ENCODE measurements around the gene TSPAN15.

TSPAN15 gene

DNA sequence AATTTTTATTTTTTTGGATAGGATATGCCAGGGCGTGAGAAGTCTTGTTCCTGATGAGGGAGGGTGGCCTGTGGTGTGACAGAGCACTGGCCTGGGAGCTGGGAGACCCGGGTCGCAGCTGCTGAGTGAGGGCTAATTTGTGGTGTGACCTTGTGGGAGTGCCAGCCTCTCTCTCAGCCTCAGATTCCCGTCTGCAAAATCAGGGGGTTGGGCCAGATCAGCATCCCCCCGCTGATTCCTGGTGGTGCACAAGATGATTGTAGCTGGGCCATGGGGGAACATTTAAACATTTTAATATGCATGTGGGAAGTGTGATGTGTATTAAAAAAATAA is 14.9 kb downstream of the TSPAN15 start:
- no peaks in the 10 kb centered on the region for H3K36me3 Mint-ChIP-seq (ENCODE audit: insufficient read depth)
- no peak overlapping the region for H3K4me3 Mint-ChIP-seq
- ATAC-seq (replicated peaks; ENCODE audit: extremely low read depth, poor library complexity, severe bottlenecking) = no peak
- H3K27me3 Mint-ChIP-seq = peaks cover 9% of the 10 kb centered on the region
- H3K4me1 Mint-ChIP-seq = no peaks in the 10 kb centered on the region
- H3K9me3 Mint-ChIP-seq = no peaks in the 10 kb centered on the region
- DNase-seq (ENCODE audit: low spot score in 2 of 2) = no peak
- H3K27ac Mint-ChIP-seq (ENCODE audit: low read depth) = no peak overlapping the region

DNA sequence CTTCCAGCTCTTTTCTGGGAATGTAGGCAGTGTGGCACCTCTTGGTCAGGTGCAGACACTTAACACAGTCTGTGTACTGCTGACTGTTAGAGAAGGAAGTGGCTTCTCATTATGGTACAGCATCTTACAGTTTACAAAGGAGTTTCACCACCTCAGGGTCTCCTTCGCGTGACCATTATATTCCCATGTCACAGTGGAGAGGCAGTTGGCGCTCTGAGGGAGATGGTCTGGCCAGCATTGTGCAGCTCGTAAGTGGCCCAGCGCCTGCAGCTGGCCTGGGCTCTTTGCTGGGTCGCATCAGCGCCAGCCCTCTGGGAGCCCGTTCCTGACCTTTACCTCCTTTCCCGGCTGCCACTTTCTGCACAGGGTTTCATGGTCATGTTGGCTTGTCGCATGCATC is 15.4 kb downstream of the TSPAN15 start:
- H3K27ac Mint-ChIP-seq (ENCODE audit: low read depth) = no peak overlapping the region
- no peak overlapping the region for H3K4me3 Mint-ChIP-seq
- no peaks in the 10 kb centered on the region for H3K4me1 Mint-ChIP-seq
- H3K36me3 Mint-ChIP-seq (ENCODE audit: insufficient read depth) = no peaks in the 10 kb centered on the region
- DNase-seq (ENCODE audit: low spot score in 2 of 2) (no peak), ATAC-seq (replicated peaks; ENCODE audit: extremely low read depth, poor library complexity, severe bottlenecking) (no peak)
- no peaks in the 10 kb centered on the region for H3K9me3 Mint-ChIP-seq
- H3K27me3 Mint-ChIP-seq = peaks cover 12% of the 10 kb centered on the region

DNA sequence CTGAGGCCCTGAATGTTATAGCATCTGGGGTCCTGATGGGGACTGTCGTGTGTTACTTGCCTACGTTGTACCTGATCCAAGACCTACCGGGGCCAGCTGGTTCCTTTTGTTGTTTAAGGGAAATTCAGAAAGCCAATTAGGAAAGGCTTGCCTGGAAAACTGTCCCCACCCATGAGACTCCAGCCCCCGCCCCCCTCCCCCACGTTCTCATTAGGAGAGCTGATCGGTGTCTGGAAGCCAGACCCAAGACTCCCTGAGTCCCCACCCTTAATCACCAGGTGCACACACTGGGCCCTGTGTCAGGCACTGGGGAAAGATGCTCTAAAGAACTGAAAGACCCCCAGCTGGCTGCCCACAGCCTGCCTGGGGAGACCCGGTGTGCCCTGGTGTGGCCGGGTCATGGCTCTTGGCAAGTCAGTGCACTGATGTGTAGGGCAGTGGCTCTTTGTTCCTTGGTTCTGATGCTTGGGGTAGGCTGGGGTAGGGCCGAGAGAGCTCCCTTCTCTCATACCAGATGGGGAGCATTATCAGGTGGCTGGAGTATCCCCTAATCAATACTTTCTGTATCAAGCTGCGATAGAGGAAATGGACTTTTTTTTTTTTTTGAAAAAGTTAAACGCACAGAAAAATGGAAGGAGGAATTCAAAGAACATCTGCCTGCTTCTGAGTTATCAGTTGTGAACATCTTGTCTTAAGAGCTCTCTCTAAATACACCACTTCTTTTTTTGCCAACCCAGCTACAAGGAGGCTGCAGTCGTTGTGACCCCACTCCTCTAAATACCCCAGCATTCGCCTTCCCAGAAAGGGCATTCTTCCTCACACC is 16.9 kb downstream of the TSPAN15 start:
- DNase-seq (ENCODE audit: low spot score in 2 of 2) = no peak
- Mint-ChIP-seq H3K9me3 (no peaks in the 10 kb centered on the region), H3K36me3 (ENCODE audit: insufficient read depth) (no peaks in the 10 kb centered on the region), H3K27me3 (peaks cover 26% of the 10 kb centered on the region), H3K4me1 (no peaks in the 10 kb centered on the region), H3K4me3 (no peak overlapping the region), H3K27ac (ENCODE audit: low read depth) (no peak overlapping the region)
- no peak for ATAC-seq (replicated peaks; ENCODE audit: extremely low read depth, poor library complexity, severe bottlenecking)

DNA sequence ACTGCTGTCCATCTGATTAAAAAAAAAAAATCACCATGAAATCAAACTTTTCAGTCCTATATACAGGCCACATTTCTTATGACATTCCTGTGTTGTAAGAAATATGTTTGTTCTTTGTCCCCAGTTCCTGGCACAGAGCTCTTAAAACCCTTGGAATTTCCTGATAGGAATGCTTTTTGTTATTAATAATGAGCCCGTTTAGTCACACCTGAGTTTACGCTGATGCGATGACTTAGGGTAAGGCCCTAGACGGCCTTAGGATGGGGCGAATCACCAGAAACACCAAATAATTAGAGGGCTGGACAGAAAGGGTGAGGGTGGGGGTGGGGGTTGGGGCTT is 17.5 kb downstream of the TSPAN15 start:
- no peak for DNase-seq (ENCODE audit: low spot score in 2 of 2)
- Mint-ChIP-seq H3K27me3 (peaks cover 32% of the 10 kb centered on the region), H3K36me3 (ENCODE audit: insufficient read depth) (no peaks in the 10 kb centered on the region), H3K4me1 (no peaks in the 10 kb centered on the region), H3K9me3 (no peaks in the 10 kb centered on the region), H3K4me3 (no peak overlapping the region), H3K27ac (ENCODE audit: low read depth) (no peak overlapping the region)
- no peak for ATAC-seq (replicated peaks; ENCODE audit: extremely low read depth, poor library complexity, severe bottlenecking)

DNA sequence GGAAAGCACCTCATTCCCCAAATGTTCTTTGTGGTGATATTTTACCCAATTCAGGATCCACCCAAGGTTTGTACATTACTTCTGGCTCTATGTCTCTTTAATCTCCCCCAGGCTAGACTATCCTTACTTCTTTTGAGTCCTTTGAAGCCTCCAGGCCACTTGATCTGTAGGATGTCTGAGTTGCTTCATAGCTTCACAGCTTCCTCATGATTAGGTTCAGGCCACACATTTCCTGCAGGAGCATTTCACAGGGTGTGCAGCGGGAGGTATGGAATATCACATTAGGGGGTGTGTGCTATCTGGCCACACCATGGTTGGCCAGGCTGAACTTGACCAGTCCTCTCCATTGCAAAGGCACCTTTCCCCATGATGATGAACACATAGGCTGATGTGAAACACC is 18.7 kb downstream of the TSPAN15 start:
- Mint-ChIP-seq H3K4me1 (no peaks in the 10 kb centered on the region), H3K36me3 (ENCODE audit: insufficient read depth) (no peaks in the 10 kb centered on the region), H3K27me3 (peaks cover 45% of the 10 kb centered on the region), H3K9me3 (no peaks in the 10 kb centered on the region), H3K4me3 (no peak overlapping the region), H3K27ac (ENCODE audit: low read depth) (no peak overlapping the region)
- ATAC-seq (replicated peaks; ENCODE audit: extremely low read depth, poor library complexity, severe bottlenecking) = no peak
- no peak for DNase-seq (ENCODE audit: low spot score in 2 of 2)

DNA sequence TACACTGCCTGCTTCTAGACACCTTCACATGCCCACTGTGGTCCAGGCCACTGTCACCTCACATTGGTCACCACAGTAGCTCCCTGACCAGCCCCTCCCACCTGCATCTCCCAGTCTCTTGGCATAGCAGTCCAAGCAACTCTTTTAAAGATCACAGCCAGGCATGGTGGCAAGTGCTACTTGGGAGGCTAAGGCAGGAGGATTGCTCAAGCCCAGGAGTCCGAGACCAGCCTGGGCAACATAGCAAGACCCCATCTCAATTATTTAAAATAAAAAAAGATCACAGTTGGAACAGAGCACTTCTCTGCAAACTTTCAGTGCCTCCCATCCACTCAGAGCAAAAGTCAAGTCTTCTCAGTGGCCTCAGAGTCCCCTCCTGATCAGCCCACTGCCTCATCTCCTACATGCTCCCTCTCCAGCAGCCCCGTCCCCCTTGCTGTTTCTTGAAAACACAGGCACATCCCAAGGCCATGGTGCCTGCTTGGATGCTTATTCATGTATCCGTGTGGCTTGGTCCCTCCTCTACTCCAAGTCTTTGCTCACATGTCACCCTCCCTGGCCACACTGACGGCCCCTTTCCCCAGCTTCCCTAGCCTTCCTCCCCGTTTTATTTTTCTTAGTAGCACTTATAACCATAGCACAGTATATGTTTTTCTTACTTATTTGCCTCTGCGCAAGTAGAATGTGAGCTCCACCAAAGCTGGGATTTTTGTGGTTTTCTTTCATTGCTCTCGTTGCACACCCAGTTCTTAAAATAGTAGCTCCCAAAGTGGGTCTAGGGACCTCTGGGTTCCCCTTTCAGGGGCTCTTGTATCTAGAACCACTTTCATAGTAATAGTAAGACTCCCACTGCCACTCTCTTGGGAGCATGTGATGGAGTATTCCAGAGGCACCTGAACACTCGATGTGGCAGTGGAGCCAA is 19.5 kb downstream of the TSPAN15 start:
- no peak overlapping the region for H3K4me3 Mint-ChIP-seq
- H3K27me3 Mint-ChIP-seq = peaks cover 52% of the 10 kb centered on the region
- H3K36me3 Mint-ChIP-seq (ENCODE audit: insufficient read depth) = no peaks in the 10 kb centered on the region
- no peaks in the 10 kb centered on the region for H3K9me3 Mint-ChIP-seq
- no peaks in the 10 kb centered on the region for H3K4me1 Mint-ChIP-seq
- ATAC-seq (replicated peaks; ENCODE audit: extremely low read depth, poor library complexity, severe bottlenecking) (no peak), DNase-seq (ENCODE audit: low spot score in 2 of 2) (no peak)
- no peak overlapping the region for H3K27ac Mint-ChIP-seq (ENCODE audit: low read depth)

DNA sequence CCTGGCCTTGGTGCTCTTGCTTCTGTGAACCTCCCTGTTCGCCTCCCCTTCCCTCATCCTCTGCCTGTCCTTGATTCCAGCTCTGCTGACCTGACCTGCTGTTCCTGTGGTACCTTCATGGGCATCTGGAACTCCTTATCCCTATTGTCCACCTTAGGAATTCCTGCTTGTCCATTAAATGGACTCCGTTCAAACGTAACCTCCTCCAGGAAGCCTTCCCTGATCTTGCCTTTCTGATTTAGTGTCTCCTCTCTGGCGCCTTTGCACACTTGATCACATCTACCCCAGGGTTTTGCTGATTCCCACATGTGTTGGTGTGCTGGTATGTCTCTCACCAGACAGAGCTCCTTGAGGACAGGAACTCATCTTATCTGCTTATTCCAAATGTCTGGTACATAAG is 20.9 kb downstream of the TSPAN15 start:
- Mint-ChIP-seq H3K4me3 (no peak overlapping the region), H3K27me3 (peaks cover 62% of the 10 kb centered on the region), H3K27ac (ENCODE audit: low read depth) (no peak overlapping the region), H3K9me3 (no peaks in the 10 kb centered on the region), H3K4me1 (no peaks in the 10 kb centered on the region), H3K36me3 (ENCODE audit: insufficient read depth) (no peaks in the 10 kb centered on the region)
- ATAC-seq (replicated peaks; ENCODE audit: extremely low read depth, poor library complexity, severe bottlenecking) (no peak), DNase-seq (ENCODE audit: low spot score in 2 of 2) (no peak)

DNA sequence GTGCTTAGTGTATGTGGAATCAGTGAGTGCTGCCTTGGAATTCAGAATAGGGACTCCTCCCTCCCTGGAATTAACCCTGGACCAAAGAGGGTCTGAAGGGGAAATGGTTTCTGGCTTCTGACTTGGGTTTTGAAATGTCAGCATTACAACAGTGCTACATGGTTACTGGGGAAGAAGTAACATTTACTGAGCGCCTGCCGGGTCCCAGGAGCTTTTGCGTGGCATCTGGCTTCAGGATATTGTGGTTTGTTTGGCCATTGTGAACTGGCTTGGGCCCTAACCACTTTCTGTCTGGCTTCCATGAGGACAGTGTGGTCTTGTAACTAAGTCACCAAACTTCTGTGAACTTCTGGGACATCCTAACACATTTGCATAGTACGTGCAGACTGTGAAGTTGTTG is 21.3 kb downstream of the TSPAN15 start:
- H3K27ac Mint-ChIP-seq (ENCODE audit: low read depth) = no peak overlapping the region
- H3K36me3 Mint-ChIP-seq (ENCODE audit: insufficient read depth) = no peaks in the 10 kb centered on the region
- H3K9me3 Mint-ChIP-seq = no peaks in the 10 kb centered on the region
- no peak for ATAC-seq (replicated peaks; ENCODE audit: extremely low read depth, poor library complexity, severe bottlenecking)
- H3K4me1 Mint-ChIP-seq = no peaks in the 10 kb centered on the region
- no peak for DNase-seq (ENCODE audit: low spot score in 2 of 2)
- no peak overlapping the region for H3K4me3 Mint-ChIP-seq
- H3K27me3 Mint-ChIP-seq = peaks cover 66% of the 10 kb centered on the region

DNA sequence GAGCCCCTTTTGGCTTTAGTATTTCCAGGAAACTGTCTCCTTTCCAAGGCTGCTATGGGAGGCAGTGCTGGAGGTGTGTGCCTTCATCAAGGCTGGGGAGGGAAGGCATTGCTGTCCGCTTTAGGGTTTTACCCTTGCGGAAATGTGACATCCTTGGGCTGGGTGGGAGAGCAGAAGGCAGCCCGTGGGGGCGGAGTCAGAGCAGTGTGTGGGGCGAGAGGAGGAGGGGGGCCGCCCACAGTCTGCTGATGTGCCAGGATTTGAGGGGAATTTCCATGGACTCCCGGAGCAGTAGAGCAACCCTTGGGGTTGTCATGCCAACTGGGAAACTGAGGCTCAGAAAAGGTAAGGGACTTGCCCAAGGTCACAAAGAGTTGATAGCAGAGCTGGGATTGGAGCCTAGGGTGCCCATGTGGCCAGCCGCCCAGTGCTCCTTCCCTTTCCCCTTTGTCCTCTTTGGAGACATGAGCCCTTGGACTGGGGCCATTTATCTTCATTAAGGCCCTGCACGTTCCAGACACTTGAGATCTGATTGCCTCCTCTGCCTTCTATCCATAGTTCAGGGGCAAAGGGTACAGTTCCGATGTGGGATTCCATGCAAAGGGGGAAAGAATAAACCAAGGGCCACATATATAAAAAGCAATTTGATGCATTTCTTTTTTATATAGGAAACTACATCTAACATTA is 22.2 kb downstream of the TSPAN15 start:
- Mint-ChIP-seq H3K36me3 (ENCODE audit: insufficient read depth) (no peaks in the 10 kb centered on the region), H3K4me1 (no peaks in the 10 kb centered on the region), H3K9me3 (no peaks in the 10 kb centered on the region), H3K27me3 (peaks cover 75% of the 10 kb centered on the region), H3K27ac (ENCODE audit: low read depth) (no peak overlapping the region), H3K4me3 (no peak overlapping the region)
- DNase-seq (ENCODE audit: low spot score in 2 of 2) = no peak
- ATAC-seq (replicated peaks; ENCODE audit: extremely low read depth, poor library complexity, severe bottlenecking) = no peak

DNA sequence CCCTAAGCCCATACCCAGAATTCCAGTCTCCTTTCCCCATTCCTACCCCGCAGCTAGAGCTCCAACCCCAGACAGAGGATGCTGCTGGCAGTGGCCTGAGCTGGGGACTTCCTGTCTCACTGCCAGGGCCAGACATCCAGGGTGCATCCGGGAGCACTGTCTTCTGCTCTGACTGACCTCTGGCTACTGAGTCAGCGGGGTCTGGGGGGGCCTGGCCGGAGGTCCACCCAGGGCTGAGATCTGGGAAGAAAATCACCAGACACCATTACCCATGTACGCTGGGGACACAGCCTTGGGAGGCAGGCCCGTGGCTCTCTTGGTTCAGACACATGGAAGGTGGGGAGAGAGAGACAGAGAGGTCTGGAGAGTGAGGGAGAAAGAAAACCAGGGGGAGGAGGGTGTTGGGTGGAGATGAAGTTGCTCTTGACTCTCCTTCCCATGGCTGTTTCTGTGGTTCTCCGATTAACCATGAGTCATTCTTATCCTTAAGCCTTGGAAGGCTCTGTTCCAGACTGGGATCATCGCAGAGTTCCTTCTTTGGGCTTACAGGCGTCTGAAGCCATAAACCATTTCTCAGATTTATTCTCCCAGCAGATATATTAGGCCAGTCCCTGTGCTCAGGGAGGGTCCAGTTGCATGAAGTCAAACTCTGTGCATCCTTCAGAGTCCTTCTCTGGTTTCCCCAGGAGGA is 23.6 kb downstream of the TSPAN15 start:
- DNase-seq (ENCODE audit: low spot score in 2 of 2) = no peak
- H3K27ac Mint-ChIP-seq (ENCODE audit: low read depth) = no peak overlapping the region
- H3K36me3 Mint-ChIP-seq (ENCODE audit: insufficient read depth) = no peaks in the 10 kb centered on the region
- H3K4me1 Mint-ChIP-seq = no peaks in the 10 kb centered on the region
- no peak for ATAC-seq (replicated peaks; ENCODE audit: extremely low read depth, poor library complexity, severe bottlenecking)
- H3K27me3 Mint-ChIP-seq = peaks cover 75% of the 10 kb centered on the region
- no peak overlapping the region for H3K4me3 Mint-ChIP-seq
- no peaks in the 10 kb centered on the region for H3K9me3 Mint-ChIP-seq

DNA sequence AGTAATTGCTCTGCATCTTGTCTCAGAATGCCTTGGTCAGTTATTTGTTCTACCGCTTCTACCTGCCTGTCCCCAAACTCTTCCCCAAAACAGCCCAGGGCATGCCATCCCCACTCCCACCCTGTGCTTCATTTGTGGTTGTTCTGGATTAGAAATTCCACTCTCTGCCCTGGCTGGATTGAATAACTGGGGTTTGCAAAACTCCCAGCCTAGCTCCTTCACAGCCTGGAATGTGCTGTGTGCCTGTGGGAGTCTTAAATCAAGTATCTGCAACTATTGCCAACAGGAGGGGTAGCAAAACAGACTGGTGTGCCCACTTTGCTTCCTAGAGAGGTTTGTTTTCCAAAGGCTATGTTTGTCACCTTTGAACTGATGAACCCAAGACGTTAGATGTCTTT is 24.2 kb downstream of the TSPAN15 start:
- ATAC-seq (replicated peaks; ENCODE audit: extremely low read depth, poor library complexity, severe bottlenecking) (no peak), DNase-seq (ENCODE audit: low spot score in 2 of 2) (no peak)
- peaks cover 74% of the 10 kb centered on the region for H3K27me3 Mint-ChIP-seq
- H3K4me3 Mint-ChIP-seq = no peak overlapping the region
- H3K4me1 Mint-ChIP-seq = no peaks in the 10 kb centered on the region
- H3K9me3 Mint-ChIP-seq = no peaks in the 10 kb centered on the region
- H3K27ac Mint-ChIP-seq (ENCODE audit: low read depth) = no peak overlapping the region
- no peaks in the 10 kb centered on the region for H3K36me3 Mint-ChIP-seq (ENCODE audit: insufficient read depth)

DNA sequence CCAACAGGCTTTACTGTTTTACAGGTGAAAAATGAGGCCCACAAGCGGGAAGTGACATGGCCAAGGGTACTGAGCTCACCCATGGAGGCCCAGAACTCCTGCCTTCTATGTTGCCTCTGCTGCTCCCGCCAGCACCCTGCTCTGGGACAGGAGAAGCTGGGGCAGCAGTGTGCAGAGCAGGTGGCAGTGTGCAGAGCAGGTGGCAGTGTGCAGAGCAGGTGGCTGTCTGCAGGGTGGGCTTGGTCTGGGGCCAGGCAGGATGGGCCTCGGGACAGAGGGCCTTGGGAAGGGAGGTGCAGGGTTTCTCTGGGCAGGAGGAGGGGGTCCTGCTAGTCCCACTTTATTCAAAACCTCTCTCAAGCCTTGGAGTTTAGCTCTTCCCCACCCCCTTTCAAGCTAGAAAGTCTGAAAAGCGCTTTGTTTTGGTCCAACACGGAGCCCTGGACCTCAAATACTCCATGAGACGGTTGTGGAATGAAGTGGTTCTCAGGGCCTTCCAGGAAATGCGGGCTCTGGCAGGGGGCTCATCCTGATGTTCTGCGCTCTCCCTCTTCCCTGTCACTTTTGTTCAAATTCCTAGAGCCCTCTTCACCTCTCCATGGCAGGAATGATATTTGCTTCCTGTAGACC is 26.8 kb downstream of the TSPAN15 start:
- no peak overlapping the region for H3K27ac Mint-ChIP-seq (ENCODE audit: low read depth)
- no peaks in the 10 kb centered on the region for H3K9me3 Mint-ChIP-seq
- H3K4me1 Mint-ChIP-seq = no peaks in the 10 kb centered on the region
- H3K4me3 Mint-ChIP-seq = no peak overlapping the region
- DNase-seq (ENCODE audit: low spot score in 2 of 2) (no peak), ATAC-seq (replicated peaks; ENCODE audit: extremely low read depth, poor library complexity, severe bottlenecking) (no peak)
- H3K36me3 Mint-ChIP-seq (ENCODE audit: insufficient read depth) = no peaks in the 10 kb centered on the region
- H3K27me3 Mint-ChIP-seq = peaks cover 70% of the 10 kb centered on the region

All from central memory CD8-positive, alpha-beta T cell (primary cell).